HG03095 (cell line): Measurements from ENCODE around the gene DOCK3.
"Not testable (repeated sequence)": the region's sequence is repeated elsewhere in the genome, so short reads cannot be mapped to it uniquely, and the experiment has no call there.

Experiments used
- ATAC-seq: cut with Tn5 transposase; IDR thresholded peaks from one replicate; pipeline ENCODE4 v1.9.1; 2021; ENCODE audit warnings: moderate library complexity; ENCODE audit not compliant: unreplicated experiment

DOCK3 gene

DNA sequence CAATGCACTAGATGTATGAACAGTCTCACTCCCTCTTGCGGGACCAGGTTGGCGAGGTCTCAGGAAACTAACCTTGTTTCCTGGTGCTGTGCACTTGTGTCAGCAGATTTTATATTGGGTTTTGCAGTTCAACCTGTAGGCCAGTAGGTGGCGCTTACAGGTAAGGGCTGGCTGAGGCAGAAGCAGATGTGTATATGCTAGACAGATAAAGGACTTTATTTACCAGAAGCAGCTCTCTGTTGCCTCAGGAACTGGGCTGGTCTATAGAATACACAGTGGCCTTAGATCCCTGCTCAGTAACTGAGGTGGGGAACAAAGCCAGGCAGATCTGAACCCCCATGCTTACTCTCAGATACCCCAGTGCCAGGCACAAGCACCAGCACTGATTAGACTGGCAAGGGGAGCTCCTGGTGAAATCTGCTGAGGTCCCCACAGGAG, 296.8 kb downstream of the DOCK3 start:
- peak; percentile 62 for ATAC-seq

DNA sequence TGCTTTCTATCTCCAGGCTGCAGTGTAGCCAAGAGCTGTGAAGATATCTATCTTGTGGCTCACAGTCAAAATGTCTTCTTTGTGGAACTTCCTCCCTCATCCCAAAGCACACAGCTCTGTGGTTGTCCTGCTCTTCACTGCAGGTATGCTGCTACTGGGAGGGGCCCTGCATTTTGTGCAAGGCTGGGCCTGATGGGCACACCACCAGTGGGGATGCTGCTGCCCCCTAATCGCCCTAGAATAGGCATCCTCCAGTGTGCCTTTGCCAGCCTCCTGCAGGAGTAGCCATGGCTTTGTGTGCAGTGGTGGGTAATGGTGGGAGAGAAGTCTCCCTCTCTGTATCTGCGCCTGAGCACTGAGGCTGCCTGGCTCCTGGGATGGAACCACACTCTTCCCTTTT, 297.3 kb downstream of the DOCK3 start:
- no peak for ATAC-seq

DNA sequence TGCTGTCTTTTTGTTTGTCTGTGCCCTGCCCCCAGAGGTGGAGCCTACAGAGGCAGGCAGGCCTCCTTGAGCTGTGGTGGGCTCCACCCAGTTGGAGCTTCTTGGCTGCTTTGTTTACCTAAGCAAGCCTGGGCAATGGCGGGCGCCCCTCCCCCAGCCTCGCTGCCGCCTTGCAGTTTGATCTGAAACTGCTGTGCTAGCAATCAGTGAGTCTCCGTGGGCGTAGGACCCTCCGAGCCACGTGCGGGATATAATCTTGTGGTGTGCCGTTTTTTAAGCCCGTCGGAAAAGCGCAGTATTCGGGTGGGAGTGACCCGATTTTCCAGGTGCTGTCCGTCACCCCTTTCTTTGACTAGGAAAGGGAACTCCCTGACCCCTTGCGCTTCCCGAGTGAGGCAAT, 303.9 kb downstream of the DOCK3 start:
- ATAC-seq: not testable (repeated sequence)

DNA sequence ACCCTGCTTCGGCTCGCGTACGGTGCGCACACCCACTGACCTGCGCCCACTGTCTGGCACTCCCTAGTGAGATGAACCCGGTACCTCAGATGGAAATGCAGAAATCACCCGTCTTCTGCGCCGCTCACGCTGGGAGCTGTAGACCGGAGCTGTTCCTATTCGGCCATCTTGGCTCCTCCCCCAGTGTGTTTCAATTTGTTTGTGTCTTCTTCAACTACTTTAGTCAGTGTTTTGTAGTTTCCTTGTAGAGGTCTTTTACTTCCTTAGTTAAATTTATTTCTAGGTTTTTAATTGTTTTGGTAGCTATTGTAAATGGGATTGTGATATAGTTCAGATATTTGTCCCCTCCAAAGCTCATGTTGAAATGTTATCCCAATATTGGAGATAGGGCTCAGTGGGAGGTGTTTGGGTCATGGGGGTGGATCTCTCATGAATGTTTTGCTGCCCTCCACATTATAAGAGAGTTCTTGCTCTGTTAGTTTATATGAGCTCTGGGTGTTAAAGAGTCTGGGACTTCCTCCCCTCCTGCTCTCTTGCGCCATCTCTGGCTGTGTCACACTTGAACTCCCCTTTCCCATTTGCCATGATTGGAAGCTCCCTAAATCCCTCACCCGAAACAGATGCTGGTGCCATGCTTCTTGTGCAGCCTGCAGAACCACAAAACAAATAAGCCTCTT, 304.4 kb downstream of the DOCK3 start:
- no peak for ATAC-seq

DNA sequence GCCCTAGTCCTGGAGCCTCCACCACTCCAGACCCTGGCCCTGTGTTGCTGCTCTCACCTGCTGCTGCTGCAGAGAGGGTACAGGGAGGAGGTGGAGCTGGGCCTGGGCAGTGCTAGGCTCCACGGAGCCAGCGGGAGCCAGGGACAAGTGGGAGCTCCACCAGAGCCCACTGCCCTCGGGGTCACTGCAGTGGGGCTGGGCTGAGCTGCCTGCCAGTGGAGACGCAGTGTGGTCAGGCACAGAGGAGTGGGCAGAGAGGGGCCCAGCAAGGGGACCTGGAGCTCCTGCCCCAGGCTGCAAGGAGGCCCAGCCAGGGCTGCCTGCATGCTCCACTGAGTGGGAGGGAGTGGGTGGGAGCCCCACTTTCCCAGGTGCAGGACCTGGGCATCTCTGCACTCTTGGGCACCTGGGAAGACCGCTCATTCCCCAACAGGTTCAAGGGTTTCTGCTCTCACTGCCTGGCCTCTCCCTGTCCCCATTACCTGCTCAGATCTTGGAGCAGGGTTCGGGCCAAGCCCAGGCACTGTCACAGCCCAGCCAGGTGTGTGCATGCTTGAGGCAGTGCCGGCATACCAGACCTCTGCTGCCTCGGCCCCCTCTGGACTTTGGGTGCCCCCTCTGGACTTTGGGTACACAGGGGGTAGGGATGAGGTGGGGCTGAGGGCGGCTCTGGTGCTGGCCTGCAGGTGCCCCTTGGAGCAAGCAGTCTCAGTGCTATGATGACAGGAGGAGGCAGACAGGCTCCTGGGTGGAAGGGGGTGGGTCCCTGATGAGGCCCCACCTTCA, 308.0 kb downstream of the DOCK3 start:
- ATAC-seq: no peak

DNA sequence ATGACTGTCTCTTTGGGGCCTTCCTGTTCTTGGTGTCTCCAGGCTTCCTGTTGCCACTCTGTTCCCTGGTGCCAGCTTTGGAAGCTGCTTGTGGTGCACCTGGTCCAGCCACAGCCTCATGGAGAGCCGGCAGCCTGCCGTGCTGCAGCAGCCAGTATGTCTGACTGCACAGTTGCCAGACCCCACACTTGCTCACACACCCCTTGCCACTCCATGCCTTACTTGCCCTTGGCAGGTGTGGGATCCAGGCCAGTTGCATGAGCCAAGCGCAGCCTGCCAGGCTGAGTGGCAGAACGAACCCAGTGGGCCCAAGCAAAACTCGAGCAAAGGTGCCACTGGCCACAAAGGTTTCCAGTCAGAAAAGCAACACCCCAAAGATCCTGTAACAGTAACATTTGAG, 309.2 kb downstream of the DOCK3 start:
- ATAC-seq: no peak

DNA sequence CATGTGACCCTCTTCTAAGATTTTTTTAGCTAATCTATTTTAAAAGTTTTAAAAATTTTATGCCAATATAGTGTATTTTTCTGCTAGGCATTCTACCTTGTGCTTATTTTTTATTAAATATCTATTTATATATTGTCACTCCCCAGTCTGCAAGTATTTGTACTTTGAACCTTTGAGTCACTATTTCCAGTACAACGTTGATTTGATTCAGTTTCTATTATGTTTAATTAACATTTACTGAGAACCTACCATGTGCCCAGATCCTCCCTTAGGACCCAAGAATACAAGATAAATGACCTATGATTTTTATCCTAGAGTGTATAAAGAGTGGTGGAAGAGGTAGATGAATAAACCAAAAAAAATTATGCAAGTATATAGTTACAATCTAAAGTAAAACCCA, 311.2 kb downstream of the DOCK3 start:
- ATAC-seq: no peak

DNA sequence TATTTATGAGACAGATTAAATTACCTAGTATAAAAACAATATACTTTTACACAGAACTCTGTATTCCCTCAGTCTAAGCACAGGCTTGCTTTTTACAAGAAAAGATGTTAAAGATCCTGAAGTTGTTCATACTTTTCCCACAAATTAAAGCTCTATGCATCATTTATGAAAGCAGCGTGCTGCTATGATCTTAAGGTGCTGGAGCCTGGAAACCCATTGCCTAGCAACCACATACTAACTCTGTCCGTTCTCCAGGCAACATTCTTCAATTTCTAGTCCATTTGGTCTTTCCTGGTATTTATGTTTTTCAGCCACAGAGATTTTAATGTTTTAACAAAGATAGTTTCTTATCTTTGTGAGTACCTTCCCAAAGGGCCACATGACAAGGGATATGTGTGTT, 312.0 kb downstream of the DOCK3 start:
- ATAC-seq: no peak

DNA sequence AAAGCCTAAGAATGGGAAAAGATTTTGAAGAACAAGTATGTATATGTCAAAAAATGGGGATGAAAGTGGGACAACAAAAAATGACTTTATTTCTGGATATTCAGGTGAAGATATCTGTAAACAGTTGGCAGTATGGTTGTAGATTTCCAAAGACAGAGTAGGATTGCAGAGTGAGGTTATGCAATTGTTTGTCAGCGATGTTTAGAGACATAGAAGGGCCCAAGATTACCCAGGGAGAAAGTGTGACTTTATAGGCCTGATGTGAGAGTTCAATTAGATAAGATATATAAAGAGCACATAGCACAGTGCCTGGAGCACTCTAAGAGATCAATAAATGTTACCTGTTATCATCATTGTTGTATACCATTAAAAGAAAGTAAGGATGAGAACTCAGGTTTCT, 319.8 kb downstream of the DOCK3 start:
- ATAC-seq: no peak

DNA sequence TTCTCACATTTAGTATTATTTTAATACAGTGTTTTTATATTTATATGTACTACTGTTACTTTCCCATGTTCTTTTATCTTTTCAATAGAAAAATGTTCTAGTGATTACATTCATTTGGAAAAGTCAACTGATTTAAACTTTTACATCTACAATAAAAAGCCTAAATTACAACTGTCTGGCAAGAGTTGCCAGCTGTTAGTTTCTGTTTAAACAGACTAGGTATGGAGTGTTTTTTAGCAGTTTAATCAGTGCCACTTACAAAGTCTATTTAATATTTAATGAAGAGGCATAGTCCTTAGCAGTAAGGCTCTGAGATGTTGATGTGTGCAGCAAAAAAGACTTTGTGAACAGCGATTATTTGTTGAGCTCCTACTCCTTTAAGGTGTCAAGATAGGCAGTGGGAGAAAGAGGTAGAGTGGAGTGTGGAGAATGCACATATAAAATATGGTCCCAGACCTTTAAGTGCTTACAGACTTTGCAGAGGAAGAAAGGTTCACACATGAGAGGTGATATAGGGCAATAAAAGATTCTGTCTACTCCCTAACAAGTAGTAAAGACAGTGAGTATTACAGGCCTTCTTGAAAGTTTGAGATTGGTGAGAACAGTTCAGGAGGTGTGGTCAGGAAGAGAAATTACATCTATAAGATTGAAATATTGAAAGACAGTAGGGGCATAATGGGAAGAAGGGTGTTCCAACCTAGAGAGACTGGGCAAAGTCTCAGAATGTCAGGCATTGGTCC, 320.5 kb downstream of the DOCK3 start:
- ATAC-seq: no peak

DNA sequence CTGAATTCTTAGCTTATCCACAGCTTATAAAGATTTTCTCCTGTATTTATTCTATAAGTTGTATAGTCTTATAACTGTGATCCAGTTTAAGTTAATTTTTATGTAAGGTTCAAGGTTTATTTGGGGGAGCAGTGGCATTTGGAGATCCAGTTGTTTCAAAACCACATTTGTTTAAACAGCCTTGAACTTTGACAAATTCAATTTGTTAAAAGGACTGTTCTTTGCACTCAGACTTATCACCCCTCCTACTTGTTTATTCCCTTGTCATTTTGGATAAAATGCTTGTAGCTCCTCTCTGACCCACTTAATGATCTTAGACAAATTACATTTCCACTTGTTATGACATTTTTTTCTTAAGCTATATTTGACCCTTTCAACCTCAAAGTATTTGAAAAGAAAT, 327.8 kb downstream of the DOCK3 start:
- no peak for ATAC-seq

DNA sequence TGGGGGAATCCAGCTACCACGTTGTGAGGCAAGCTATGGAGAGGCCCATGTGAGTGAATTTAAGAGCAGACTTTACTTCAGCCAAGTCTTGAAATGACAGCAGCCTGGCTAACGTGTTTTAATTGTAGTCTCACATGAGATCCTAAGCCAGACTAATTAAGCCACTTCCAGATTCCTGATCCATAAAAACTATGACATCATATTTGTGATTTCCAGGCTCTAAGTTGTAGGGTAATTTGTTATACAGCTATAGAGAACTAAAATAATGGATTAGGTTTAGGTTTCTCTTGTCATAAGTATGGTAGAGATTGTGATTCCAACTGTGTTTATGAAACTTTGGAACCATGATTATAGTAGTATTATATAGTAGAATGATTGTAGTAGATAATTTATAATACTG, 329.5 kb downstream of the DOCK3 start:
- ATAC-seq: no peak

DNA sequence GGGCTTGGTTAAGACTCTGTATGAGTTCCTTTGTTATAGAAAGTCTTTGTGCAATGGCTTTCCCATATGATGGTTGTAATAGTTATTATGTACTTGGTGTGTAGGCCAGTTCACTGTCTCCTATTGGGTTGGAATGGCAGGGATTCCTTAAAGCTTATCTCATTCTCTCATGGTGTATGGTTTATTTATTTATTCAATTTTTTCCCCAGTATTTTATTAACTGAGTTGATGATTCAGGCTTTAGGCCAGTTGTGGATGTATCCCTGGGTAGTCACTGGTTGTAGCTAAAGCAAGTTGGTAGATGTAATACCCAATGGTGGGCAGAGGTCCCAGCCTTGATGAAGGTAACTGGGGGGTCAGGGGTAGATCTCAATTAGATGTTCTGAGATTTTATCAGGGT, 349.4 kb downstream of the DOCK3 start:
- no peak for ATAC-seq

DNA sequence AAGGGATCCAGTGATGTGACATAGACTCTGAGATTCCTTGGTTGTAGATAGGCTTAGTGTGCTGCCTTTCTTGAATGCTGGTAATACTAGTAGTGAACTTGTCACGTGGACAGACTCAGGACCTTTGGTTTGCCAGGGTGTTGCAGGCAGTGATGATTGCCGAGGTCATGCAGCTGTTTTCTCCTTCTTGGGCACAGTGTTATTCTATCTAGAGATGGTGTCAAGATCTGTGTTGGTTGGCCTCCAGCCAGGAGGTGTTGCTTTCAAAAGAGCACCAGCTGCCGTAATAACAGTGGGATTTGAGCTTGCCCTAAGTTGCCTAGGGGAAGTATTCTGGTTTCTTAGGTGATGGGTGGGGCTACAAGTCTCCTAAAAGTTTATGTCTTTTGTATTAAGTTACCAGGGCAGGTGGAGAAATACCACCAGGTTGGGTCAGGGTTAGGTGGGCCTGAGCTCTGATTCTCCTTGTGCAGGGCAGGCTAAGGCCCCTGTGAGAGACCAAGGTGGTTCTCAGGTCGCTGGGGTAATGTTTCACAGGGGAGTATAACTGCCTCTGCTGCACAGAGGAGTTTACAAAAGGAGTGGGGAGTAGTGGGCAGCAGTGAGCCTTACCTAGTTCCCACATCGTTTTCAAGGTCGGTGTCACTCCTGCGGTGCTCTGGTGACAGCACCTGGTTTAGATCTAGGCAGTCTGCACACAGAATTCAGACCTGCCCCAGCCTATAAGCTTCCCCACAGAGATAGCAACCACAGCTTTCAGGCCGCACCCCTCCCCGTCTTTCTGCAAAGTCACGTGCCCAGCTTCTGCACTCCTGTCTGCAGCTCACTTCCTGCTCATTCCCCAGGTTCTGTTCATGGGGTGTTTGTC, 350.3 kb downstream of the DOCK3 start:
- ATAC-seq: no peak

DNA sequence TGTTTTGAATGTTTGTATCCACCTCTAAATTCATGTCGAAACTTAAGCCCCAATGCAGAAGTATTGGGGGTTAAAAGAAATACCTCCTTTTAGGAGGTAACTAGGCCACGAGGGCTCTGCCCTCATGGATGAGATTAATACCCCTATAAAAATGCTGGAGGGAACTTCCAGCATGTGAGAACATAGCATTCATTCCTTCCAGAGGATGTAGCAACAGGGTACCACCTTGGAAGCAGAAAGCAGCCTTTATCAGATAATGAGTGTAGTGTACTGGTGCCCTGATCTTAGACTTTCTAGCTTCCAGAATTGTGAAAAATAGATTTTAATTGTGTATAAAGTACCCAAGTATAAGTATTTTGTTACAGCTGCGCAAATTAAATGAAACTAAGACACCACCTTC, 356.9 kb downstream of the DOCK3 start:
- no peak for ATAC-seq

DNA sequence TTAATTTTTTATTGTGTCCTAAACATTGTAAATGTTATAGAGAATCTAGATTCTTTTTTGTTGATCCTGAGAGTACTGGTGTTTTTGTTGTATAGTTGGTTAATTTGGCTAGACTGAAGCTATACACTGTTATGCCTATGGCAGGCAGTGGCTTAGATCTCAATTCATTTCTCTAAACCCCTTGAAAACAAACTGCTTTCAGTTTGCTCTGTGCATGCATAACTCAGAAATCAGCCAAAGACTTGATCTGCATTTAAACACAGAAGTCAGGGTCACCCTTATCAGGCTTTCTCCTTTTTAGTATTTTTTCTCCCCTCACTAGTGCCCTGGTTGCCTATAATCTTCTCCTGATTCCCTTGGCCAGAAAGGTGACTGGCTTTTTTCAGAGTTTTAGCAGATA, 360.9 kb downstream of the DOCK3 start:
- ATAC-seq: no peak

DNA sequence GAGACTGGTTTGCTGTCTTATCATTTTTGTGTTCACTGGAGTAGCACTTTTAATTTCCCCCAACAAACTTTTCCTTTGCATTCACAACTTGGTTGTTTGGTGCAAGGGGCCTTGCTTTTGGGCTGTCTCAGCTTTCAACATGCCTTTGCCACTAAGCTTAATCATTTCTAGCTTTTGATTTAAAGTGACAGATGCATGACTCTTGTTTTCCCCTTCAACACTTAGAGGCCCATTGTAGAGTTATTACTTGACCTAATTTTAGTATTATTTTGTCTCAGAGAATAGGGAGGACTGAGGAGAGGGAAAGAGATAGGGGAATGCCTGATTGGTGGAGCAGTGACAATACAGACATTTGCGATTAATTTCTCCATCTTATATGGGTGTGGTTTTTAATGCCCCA, 370.3 kb downstream of the DOCK3 start:
- ATAC-seq: no peak

DNA sequence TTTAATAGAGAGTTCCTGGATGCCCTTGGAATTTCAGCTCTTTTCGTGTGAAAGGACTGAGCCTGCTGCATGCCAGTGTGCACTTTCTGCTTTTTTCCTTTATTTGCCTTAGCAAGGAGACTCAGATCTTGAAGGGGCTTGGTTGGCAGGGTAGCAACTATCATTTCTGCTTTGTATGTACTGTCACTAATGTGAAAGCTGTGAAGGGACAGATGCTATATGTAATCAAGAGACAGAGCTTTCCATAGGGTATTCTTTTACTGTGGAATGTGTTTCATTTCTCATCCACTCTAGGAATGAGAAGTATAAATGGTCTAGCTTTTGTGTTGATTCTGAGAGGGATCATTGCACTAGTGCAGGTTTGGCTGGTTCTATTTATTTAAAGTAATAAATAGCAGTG, 377.8 kb downstream of the DOCK3 start:
- ATAC-seq: no peak

DNA sequence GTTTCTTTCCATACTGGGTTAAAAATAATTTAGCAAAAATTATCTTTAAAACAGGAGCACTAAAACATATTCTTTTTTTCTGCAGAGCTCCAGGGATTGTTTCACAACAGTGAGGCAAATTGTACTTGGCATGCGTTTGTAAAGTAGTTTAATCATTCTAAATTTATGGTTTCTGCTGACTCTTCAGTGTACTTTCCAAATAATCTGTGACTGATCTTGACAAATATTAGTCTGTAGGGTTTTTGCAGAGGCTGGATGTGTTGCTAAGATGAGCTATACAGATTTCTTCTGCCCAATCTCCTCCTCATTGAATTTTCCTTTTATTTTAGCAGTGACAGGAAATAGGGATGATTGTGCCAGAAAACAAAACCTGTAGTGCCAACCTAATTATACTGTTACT, 382.4 kb downstream of the DOCK3 start:
- no peak for ATAC-seq

DNA sequence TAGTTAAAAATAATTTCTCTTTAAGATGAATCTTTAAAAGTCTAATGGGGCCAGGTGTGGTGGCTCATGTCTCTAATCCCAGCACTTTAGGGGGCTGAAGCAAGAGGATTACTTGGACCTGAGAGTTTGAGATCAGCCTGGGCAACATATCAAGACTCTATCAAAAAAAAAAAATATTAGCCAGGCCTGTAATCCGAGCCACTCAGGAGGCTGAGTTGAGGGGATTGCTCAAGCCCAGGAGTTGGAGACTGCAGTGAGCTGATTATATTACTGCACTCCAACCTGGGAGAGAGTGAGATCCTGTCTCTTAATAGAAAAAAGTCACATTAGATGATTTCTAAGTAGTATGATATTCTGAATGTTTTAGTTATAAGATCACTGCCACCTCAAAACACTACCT, 388.3 kb downstream of the DOCK3 start:
- ATAC-seq: no peak

DNA sequence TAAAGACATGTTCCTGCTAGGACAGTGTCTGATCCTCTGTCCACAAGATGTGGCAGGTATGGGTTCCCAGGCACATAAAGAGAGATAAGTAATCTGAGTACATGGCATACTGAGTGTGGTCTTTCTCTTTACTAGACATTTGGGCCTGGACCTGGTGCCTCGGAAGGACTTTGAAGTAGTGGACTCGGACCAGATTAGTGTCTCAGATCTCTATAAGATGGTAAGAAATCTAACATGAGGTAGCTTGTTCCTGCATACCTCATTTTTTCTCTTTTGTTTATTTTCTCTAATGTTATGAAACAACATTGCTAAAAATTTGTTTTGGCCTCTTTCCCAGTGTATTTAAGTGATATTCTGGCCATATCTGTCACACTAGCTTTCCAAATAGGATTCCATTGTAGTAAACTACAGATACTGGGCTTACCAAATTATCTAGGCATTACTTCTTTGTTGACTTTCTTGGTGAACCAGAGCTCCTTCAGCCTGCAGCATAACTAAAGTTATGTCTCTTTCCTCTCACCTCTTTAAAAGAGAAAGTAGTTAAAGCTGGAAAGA, 400.6 kb downstream of the DOCK3 start:
- no peak for ATAC-seq
